T-helper 2 cell (primary cell): ENCODE data around the gene SUMF2.
"Not testable (repeated sequence)": the region's sequence is repeated elsewhere in the genome, so short reads cannot be mapped to it uniquely, and the experiment has no call there.

ENCODE experiments used
- DNase-seq, 5 experiments: peaks; one replicate each; pipeline versions ENCODE4 v3.0.0 to v3.0.0-alpha.2; 2012 to 2022

The SUMF2 gene

GRCh38 chr7:56063500-56063881 lies 595 bp upstream of the SUMF2 start:
- no peak for DNase-seq

GRCh38 chr7:56066376-56066775 lies 2.3 kb downstream of the SUMF2 start:
- not testable (repeated sequence) for DNase-seq

- DNase-seq: peak; percentile 27 to 58 (median 46)
Observed at GRCh38 chr7:56074371-56074791, 10.3 kb downstream of the SUMF2 start.

GRCh38 chr7:56077681-56078080 lies 13.6 kb downstream of the SUMF2 start:
- DNase-seq: no peak

GRCh38 chr7:56078196-56078595 lies 14.1 kb downstream of the SUMF2 start:
- DNase-seq: no peak

GRCh38 chr7:56079450-56080185 lies 15.5 kb downstream of the SUMF2 start:
- no peak for DNase-seq

- not testable (repeated sequence) for DNase-seq
Observed at GRCh38 chr7:56080726-56081435, 16.8 kb downstream of the SUMF2 start.

- no peak for DNase-seq
Observed at GRCh38 chr7:56081626-56082340, 17.7 kb downstream of the SUMF2 start.

GRCh38 chr7:56083150-56083785 lies 19.2 kb downstream of the SUMF2 start:
- DNase-seq: no peak

GRCh38 chr7:56086761-56087160 lies 22.7 kb downstream of the SUMF2 start:
- no peak for DNase-seq

- DNase-seq: no peak
Observed at GRCh38 chr7:56087445-56087844, 23.4 kb downstream of the SUMF2 start.

GRCh38 chr7:56091591-56091990 lies 27.5 kb downstream of the SUMF2 start:
- no peak for DNase-seq

- DNase-seq: not testable (repeated sequence)
Observed at GRCh38 chr7:56092388-56092787, 28.3 kb downstream of the SUMF2 start.

- no peak for DNase-seq
Observed at GRCh38 chr7:56092789-56093531, 28.9 kb downstream of the SUMF2 start, which contains the start of gene PHKG1. Gene PHKG1 (minus strand): TSS chr7:56092952. CDS start chr7:56088941, 4,011 bp downstream.

- no peak for DNase-seq
Observed at GRCh38 chr7:56097700-56098099, 33.6 kb downstream of the SUMF2 start.

- not testable (repeated sequence) for DNase-seq
Observed at GRCh38 chr7:56098187-56099008, 34.3 kb downstream of the SUMF2 start.

GRCh38 chr7:56099653-56100052 lies 35.6 kb downstream of the SUMF2 start:
- no peak for DNase-seq

- not testable (repeated sequence) for DNase-seq
Observed at GRCh38 chr7:56104138-56104537, 40.1 kb downstream of the SUMF2 start.

- DNase-seq: peak in 3 of 5 experiments; percentile 8 to 86 (median 20)
Observed at GRCh38 chr7:56105508-56105907, 41.4 kb downstream of the SUMF2 start.

- peak; percentile 75 to 100 (median 90) for DNase-seq
Observed at GRCh38 chr7:56106108-56107073, 42.3 kb downstream of the SUMF2 start, which contains the start of gene CHCHD2. Gene CHCHD2 (minus strand): TSS chr7:56106476. CDS start chr7:56106413, 63 bp downstream.
